Measurements from ENCODE around the gene EFNA5.
"Not testable (repeated sequence)": the region's sequence is repeated elsewhere in the genome, so short reads cannot be mapped to it uniquely, and the experiment has no call there.

EFNA5 gene

GRCh38 chr5:107457138-107457537 is 213.6 kb downstream of the EFNA5 start:
- Histone ChIP-seq H3K27ac (ENCODE audit: low read depth, low read length) (no peak overlapping the region), H3K36me3 (ENCODE audit: control insufficient read depth, insufficient read depth, low read length) (no peaks in the 10 kb centered on the region), H3K4me3 (ENCODE audit: low read depth, low read length) (no peak overlapping the region), H3K27me3 (ENCODE audit: control insufficient read depth, insufficient read depth, low read length) (no peaks in the 10 kb centered on the region), H3K9ac (ENCODE audit: low read depth, low read length) (no peak overlapping the region), H3K9me3 (ENCODE audit: control insufficient read depth, insufficient read depth, low read length) (no peaks in the 10 kb centered on the region), H3K4me1 (ENCODE audit: control insufficient read depth, insufficient read depth, low read length) (peaks cover 60% of the 10 kb centered on the region)

- H3K9ac ChIP-seq (ENCODE audit: low read depth, low read length), result no peak overlapping the region
- H3K36me3 ChIP-seq (ENCODE audit: control insufficient read depth, insufficient read depth, low read length), result no peaks in the 10 kb centered on the region
- no peaks in the 10 kb centered on the region for H3K27me3 ChIP-seq (ENCODE audit: control insufficient read depth, insufficient read depth, low read length)
- no peaks in the 10 kb centered on the region for H3K9me3 ChIP-seq (ENCODE audit: control insufficient read depth, insufficient read depth, low read length)
- no peak overlapping the region for H3K27ac ChIP-seq (ENCODE audit: low read depth, low read length)
- peaks cover 53% of the 10 kb centered on the region for H3K4me1 ChIP-seq (ENCODE audit: control insufficient read depth, insufficient read depth, low read length)
- H3K4me3 ChIP-seq (ENCODE audit: low read depth, low read length), result no peak overlapping the region
Observed at GRCh38 chr5:107456281-107456715, 214.4 kb downstream of the EFNA5 start.

GRCh38 chr5:107455111-107455544 is 215.6 kb downstream of the EFNA5 start:
- Histone ChIP-seq H3K9ac (ENCODE audit: low read depth, low read length) (no peak overlapping the region), H3K36me3 (ENCODE audit: control insufficient read depth, insufficient read depth, low read length) (no peaks in the 10 kb centered on the region), H3K4me1 (ENCODE audit: control insufficient read depth, insufficient read depth, low read length) (peaks cover 50% of the 10 kb centered on the region), H3K4me3 (ENCODE audit: low read depth, low read length) (no peak overlapping the region), H3K27me3 (ENCODE audit: control insufficient read depth, insufficient read depth, low read length) (no peaks in the 10 kb centered on the region), H3K9me3 (ENCODE audit: control insufficient read depth, insufficient read depth, low read length) (no peaks in the 10 kb centered on the region), H3K27ac (ENCODE audit: low read depth, low read length) (no peak overlapping the region)

GRCh38 chr5:107451827-107452226 is 218.9 kb downstream of the EFNA5 start:
- not testable (repeated sequence) for H3K9ac ChIP-seq (ENCODE audit: low read depth, low read length); H3K27ac ChIP-seq (ENCODE audit: low read depth, low read length); H3K27me3 ChIP-seq (ENCODE audit: control insufficient read depth, insufficient read depth, low read length); H3K9me3 ChIP-seq (ENCODE audit: control insufficient read depth, insufficient read depth, low read length); H3K4me3 ChIP-seq (ENCODE audit: low read depth, low read length); H3K36me3 ChIP-seq (ENCODE audit: control insufficient read depth, insufficient read depth, low read length)
- H3K4me1 ChIP-seq (ENCODE audit: control insufficient read depth, insufficient read depth, low read length), result peaks cover 39% of the 10 kb centered on the region

- no peak overlapping the region for H3K9ac ChIP-seq (ENCODE audit: low read depth, low read length)
- H3K9me3 ChIP-seq (ENCODE audit: control insufficient read depth, insufficient read depth, low read length), result no peaks in the 10 kb centered on the region
- no peaks in the 10 kb centered on the region for H3K27me3 ChIP-seq (ENCODE audit: control insufficient read depth, insufficient read depth, low read length)
- H3K4me1 ChIP-seq (ENCODE audit: control insufficient read depth, insufficient read depth, low read length), result peaks cover 31% of the 10 kb centered on the region
- H3K27ac ChIP-seq (ENCODE audit: low read depth, low read length), result no peak overlapping the region
- H3K36me3 ChIP-seq (ENCODE audit: control insufficient read depth, insufficient read depth, low read length), result no peaks in the 10 kb centered on the region
- no peak overlapping the region for H3K4me3 ChIP-seq (ENCODE audit: low read depth, low read length)
Observed at GRCh38 chr5:107451028-107451427, 219.7 kb downstream of the EFNA5 start.

GRCh38 chr5:107450531-107450930 is 220.2 kb downstream of the EFNA5 start:
- peaks cover 26% of the 10 kb centered on the region for H3K4me1 ChIP-seq (ENCODE audit: control insufficient read depth, insufficient read depth, low read length)
- H3K4me3 ChIP-seq (ENCODE audit: low read depth, low read length), result no peak overlapping the region
- no peak overlapping the region for H3K9ac ChIP-seq (ENCODE audit: low read depth, low read length)
- no peaks in the 10 kb centered on the region for H3K9me3 ChIP-seq (ENCODE audit: control insufficient read depth, insufficient read depth, low read length)
- H3K27me3 ChIP-seq (ENCODE audit: control insufficient read depth, insufficient read depth, low read length), result no peaks in the 10 kb centered on the region
- no peaks in the 10 kb centered on the region for H3K36me3 ChIP-seq (ENCODE audit: control insufficient read depth, insufficient read depth, low read length)
- no peak overlapping the region for H3K27ac ChIP-seq (ENCODE audit: low read depth, low read length)

GRCh38 chr5:107449369-107449768 is 221.4 kb downstream of the EFNA5 start:
- Histone ChIP-seq H3K9ac (ENCODE audit: low read depth, low read length) (no peak overlapping the region), H3K27me3 (ENCODE audit: control insufficient read depth, insufficient read depth, low read length) (no peaks in the 10 kb centered on the region), H3K4me3 (ENCODE audit: low read depth, low read length) (no peak overlapping the region), H3K4me1 (ENCODE audit: control insufficient read depth, insufficient read depth, low read length) (peaks cover 20% of the 10 kb centered on the region), H3K36me3 (ENCODE audit: control insufficient read depth, insufficient read depth, low read length) (no peaks in the 10 kb centered on the region), H3K9me3 (ENCODE audit: control insufficient read depth, insufficient read depth, low read length) (no peaks in the 10 kb centered on the region), H3K27ac (ENCODE audit: low read depth, low read length) (no peak overlapping the region)

GRCh38 chr5:107447587-107447986 is 223.2 kb downstream of the EFNA5 start:
- no peaks in the 10 kb centered on the region for H3K9me3 ChIP-seq (ENCODE audit: control insufficient read depth, insufficient read depth, low read length)
- no peak overlapping the region for H3K4me3 ChIP-seq (ENCODE audit: low read depth, low read length)
- no peaks in the 10 kb centered on the region for H3K36me3 ChIP-seq (ENCODE audit: control insufficient read depth, insufficient read depth, low read length)
- H3K9ac ChIP-seq (ENCODE audit: low read depth, low read length), result no peak overlapping the region
- H3K27me3 ChIP-seq (ENCODE audit: control insufficient read depth, insufficient read depth, low read length), result no peaks in the 10 kb centered on the region
- H3K4me1 ChIP-seq (ENCODE audit: control insufficient read depth, insufficient read depth, low read length), result peaks cover 26% of the 10 kb centered on the region
- no peak overlapping the region for H3K27ac ChIP-seq (ENCODE audit: low read depth, low read length)

- H3K9ac ChIP-seq (ENCODE audit: low read depth, low read length), result no peak overlapping the region
Observed at GRCh38 chr5:107446972-107447371, 223.8 kb downstream of the EFNA5 start.

GRCh38 chr5:107444300-107444699 is 226.4 kb downstream of the EFNA5 start:
- Histone ChIP-seq H3K4me3 (ENCODE audit: low read depth, low read length) (no peak overlapping the region), H3K9ac (ENCODE audit: low read depth, low read length) (no peak overlapping the region), H3K27me3 (ENCODE audit: control insufficient read depth, insufficient read depth, low read length) (no peaks in the 10 kb centered on the region), H3K36me3 (ENCODE audit: control insufficient read depth, insufficient read depth, low read length) (no peaks in the 10 kb centered on the region), H3K27ac (ENCODE audit: low read depth, low read length) (no peak overlapping the region), H3K4me1 (ENCODE audit: control insufficient read depth, insufficient read depth, low read length) (peaks cover 23% of the 10 kb centered on the region; the same call in 1 of the 2 replicates), H3K9me3 (ENCODE audit: control insufficient read depth, insufficient read depth, low read length) (no peaks in the 10 kb centered on the region)

More at GRCh38 chr5:107446972-107447371, 223.8 kb downstream of the EFNA5 start:
- H3K27ac ChIP-seq (ENCODE audit: low read depth, low read length), result no peak overlapping the region
- no peak overlapping the region for H3K4me3 ChIP-seq (ENCODE audit: low read depth, low read length)
- no peaks in the 10 kb centered on the region for H3K9me3 ChIP-seq (ENCODE audit: control insufficient read depth, insufficient read depth, low read length)
- H3K27me3 ChIP-seq (ENCODE audit: control insufficient read depth, insufficient read depth, low read length), result no peaks in the 10 kb centered on the region
- H3K4me1 ChIP-seq (ENCODE audit: control insufficient read depth, insufficient read depth, low read length), result peaks cover 27% of the 10 kb centered on the region
- no peaks in the 10 kb centered on the region for H3K36me3 ChIP-seq (ENCODE audit: control insufficient read depth, insufficient read depth, low read length)

GRCh38 chr5:107443897-107444296 is 226.8 kb downstream of the EFNA5 start:
- Histone ChIP-seq H3K9ac (ENCODE audit: low read depth, low read length) (no peak overlapping the region), H3K4me3 (ENCODE audit: low read depth, low read length) (no peak overlapping the region), H3K27me3 (ENCODE audit: control insufficient read depth, insufficient read depth, low read length) (no peaks in the 10 kb centered on the region), H3K36me3 (ENCODE audit: control insufficient read depth, insufficient read depth, low read length) (no peaks in the 10 kb centered on the region), H3K27ac (ENCODE audit: low read depth, low read length) (no peak overlapping the region), H3K4me1 (ENCODE audit: control insufficient read depth, insufficient read depth, low read length) (peaks cover 23% of the 10 kb centered on the region; the same call in 1 of the 2 replicates), H3K9me3 (ENCODE audit: control insufficient read depth, insufficient read depth, low read length) (no peaks in the 10 kb centered on the region)

GRCh38 chr5:107442452-107442851 is 228.3 kb downstream of the EFNA5 start:
- no peak overlapping the region for H3K9ac ChIP-seq (ENCODE audit: low read depth, low read length)
- H3K27me3 ChIP-seq (ENCODE audit: control insufficient read depth, insufficient read depth, low read length), result no peaks in the 10 kb centered on the region
- H3K9me3 ChIP-seq (ENCODE audit: control insufficient read depth, insufficient read depth, low read length), result no peaks in the 10 kb centered on the region
- peaks cover 23% of the 10 kb centered on the region; the same call in 1 of the 2 replicates for H3K4me1 ChIP-seq (ENCODE audit: control insufficient read depth, insufficient read depth, low read length)
- H3K4me3 ChIP-seq (ENCODE audit: low read depth, low read length), result no peak overlapping the region
- H3K36me3 ChIP-seq (ENCODE audit: control insufficient read depth, insufficient read depth, low read length), result no peaks in the 10 kb centered on the region
- no peak overlapping the region for H3K27ac ChIP-seq (ENCODE audit: low read depth, low read length)
